SJSA1 (cell line): ENCODE results near the gene ERVFRD-1. TPM values are rescaled to one million over a fixed set of nuclear protein-coding genes. Genes with fewer than 3 reads are reported as not detected.

Experiments used
- DNase-seq, 2 experiments: peaks; one replicate each; pipeline ENCODE4 v3.0.0-alpha.2; 2015 to 2020; ENCODE audit warnings: low spot score in 2 of 2, low read depth in 1 of 2
- H3K27ac ChIP-seq: fragments of 250-450 bp; sonication (Bioruptor Pico); 2 replicates; pipeline ENCODE4 v1.5.1; 2020; ENCODE audit warnings: mild to moderate bottlenecking, moderate library complexity
- H3K27me3 ChIP-seq: fragments of 250-450 bp; sonication (Bioruptor Pico); replicated peaks from 2 replicates; pipeline ENCODE4 v1.5.1; 2020; ENCODE audit warnings: mild to moderate bottlenecking, moderate library complexity
- H3K36me3 ChIP-seq: fragments of 250-450 bp; sonication (Bioruptor Pico); 2 replicates; pipeline ENCODE4 v1.5.1; 2020; ENCODE audit warnings: mild to moderate bottlenecking
- H3K4me1 ChIP-seq: fragments of 250-450 bp; sonication (Bioruptor Pico); replicated peaks from 2 replicates; pipeline ENCODE4 v1.6.1; 2021; ENCODE audit warnings: mild to moderate bottlenecking
- H3K4me3 ChIP-seq: fragments of 250-450 bp; sonication (Bioruptor Pico); 2 replicates; pipeline ENCODE4 v1.5.1; 2020; ENCODE audit warnings: mild to moderate bottlenecking
- H3K9me3 ChIP-seq: fragments of 250-450 bp; sonication (Bioruptor Pico); replicated peaks from 2 replicates; pipeline ENCODE4 v1.5.1; 2020; ENCODE audit warnings: mild to moderate bottlenecking
- total RNA-seq: library from RNA; depleted of rRNA; stranded (reverse); fragments of >200 nt; shearing (Covaris generic); gene quantifications from 2 replicates; pipeline ENCODE4 v1.2.3, GENCODE V29; 2014

ERVFRD-1 gene
- total RNA-seq, 1 experiment from 2014 or later = not detected

DNA sequence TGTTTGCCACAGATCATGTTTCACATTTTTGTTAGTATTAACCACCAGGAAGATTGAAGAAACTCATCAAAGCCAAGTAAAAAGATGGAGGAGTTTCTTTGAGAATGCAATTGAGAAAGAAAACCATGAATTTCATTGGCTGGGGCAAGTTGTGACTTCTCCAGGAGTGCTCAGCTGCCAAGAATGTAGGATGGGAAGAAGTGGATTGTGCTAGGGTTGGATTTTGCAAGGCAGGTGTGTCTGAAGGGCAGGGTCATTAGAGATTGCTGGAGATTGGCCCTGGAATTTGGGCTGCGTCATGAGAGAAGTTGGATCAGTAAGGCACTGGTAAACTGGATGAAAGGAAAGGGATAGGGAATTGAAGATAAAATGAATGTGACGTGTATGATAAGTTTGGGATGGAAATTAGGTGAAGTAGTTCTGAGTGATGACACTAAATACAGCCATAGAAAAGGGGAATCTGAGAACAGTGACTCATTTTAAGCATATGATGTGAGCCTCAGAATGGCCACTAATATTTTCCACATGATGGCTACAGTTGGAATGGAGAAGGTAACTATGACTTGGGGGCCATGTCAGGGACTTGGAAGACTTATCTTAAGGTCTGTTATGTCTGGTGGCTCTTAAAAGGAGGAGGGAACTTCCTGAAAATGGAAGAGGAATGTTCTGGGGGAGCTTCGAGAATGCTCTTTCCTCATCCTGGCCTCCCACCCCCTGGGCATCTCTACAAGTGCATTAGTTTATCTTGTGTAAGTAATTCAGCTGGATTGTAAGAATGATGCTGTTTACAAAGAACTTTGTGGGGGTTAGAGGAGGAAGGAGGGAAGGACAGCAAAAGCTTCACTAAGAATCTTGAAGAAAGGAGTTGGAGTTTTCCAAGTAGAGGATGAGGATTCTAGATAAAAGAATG lies 27.8 kb upstream of the ERVFRD-1 start:
- peaks cover 33% of the 10 kb centered on the region for H3K4me1 ChIP-seq
- DNase-seq = peak in 1 of 2 experiments; percentile 21
- no peak overlapping the region for H3K4me3 ChIP-seq
- no peaks in the 10 kb centered on the region for H3K27me3 ChIP-seq
- no peak overlapping the region for H3K27ac ChIP-seq
- H3K36me3 ChIP-seq = peaks cover 17% of the 10 kb centered on the region
- H3K9me3 ChIP-seq = no peaks in the 10 kb centered on the region

DNA sequence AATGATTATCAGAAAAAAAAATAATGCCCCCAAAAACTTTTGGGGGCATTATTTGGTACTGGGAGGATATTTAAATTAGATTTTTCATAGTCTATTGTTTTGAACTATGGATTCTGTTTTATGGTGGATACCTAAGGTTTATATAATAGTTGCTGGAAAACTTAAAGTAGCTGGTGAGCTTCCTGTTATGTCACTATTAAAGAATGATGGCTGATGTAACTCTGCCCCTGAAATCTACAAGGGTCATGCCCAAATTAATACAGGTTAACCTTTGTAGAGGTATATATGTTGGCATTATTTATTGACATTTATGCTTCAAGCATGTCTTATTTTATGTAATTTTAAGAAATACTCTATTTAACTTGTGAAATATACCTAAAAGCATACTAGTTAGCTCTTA lies 25.3 kb upstream of the ERVFRD-1 start:
- H3K27me3 ChIP-seq = no peaks in the 10 kb centered on the region
- DNase-seq = no peak

DNA sequence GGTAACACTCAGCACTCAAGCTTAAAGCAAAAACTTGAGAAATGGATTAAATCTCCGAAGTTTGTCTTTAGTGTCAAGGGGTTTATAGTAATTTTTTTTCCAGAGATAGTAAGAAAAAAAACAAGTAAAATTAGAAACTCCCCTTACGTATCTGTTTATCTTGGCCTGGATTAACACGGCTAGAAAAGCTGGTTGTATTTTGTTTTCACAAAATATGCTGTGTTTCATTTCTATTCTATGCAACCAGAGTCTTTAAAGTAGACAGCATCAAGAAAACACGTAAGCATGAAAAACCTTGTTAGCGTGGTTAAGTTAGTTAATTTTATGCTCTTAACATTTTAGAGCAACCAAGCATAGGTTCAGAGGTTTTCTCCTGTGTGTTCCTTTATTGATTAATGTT lies 21.8 kb upstream of the ERVFRD-1 start:
- no peak overlapping the region for H3K4me3 ChIP-seq
- DNase-seq = no peak
- H3K9me3 ChIP-seq = no peaks in the 10 kb centered on the region
- H3K27ac ChIP-seq = no peak overlapping the region
- peaks cover 18% of the 10 kb centered on the region for H3K36me3 ChIP-seq
- no peaks in the 10 kb centered on the region for H3K27me3 ChIP-seq
- peaks cover 7% of the 10 kb centered on the region for H3K4me1 ChIP-seq

More for the DNA sequence above, 25.3 kb upstream of the ERVFRD-1 start:
- Histone ChIP-seq H3K36me3 (peaks cover 17% of the 10 kb centered on the region), H3K9me3 (no peaks in the 10 kb centered on the region), H3K27ac (no peak overlapping the region), H3K4me3 (no peak overlapping the region), H3K4me1 (peaks cover 22% of the 10 kb centered on the region)

DNA sequence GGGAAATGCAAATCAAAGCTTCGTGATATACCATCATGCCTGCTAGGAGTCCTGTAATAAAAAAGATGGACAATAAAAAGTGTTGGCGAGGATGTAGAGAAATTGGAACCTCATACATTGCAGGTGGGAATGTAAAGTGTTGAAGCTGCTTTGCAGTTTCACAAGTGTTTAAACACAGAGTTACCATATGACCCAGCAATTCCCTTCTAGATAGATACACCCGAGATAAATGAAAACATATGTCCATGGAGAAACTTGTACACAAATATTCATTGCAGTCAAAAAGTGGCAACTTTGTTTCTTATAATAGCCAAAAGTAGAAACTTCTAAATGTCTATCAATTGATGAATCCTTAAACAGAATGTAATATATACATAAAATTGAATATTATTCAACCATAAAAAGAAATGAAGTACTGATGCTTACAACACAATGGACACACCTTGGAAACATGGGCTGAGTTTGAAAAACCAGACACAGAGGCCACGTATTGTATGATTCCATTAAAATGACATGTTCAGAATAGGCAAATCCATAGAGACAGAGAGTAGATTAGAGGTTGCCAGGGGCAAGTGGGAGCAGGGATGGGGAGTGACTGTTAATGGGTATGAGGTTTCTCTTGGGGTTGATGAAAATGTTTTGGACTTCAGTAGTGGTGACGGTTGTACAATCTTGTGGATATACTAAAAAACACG lies 20.8 kb upstream of the ERVFRD-1 start:
- DNase-seq = no peak

DNA sequence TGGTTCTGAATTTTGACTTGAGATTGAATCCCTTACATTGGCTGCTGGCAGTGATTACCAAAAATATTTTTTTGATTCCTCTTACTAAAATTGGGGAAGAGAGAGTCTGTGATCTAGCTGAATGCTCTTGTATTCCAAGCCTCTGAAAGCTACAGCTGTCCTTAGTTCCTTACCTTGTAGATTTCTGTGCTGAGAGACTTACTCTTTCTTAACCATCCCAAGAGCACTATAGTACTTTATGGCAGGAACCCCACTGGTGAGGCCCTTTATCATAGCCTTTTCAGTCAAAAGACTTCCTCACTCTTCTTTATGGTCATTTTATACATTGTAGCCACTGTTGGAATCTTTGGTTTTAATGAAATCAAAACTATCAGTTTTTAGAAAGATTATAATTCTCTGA lies 19.1 kb upstream of the ERVFRD-1 start:
- no peak overlapping the region for H3K4me3 ChIP-seq
- DNase-seq = no peak
- H3K4me1 ChIP-seq = peaks cover 4% of the 10 kb centered on the region
- H3K36me3 ChIP-seq = peaks cover 22% of the 10 kb centered on the region
- no peaks in the 10 kb centered on the region for H3K9me3 ChIP-seq
- H3K27me3 ChIP-seq = no peaks in the 10 kb centered on the region
- H3K27ac ChIP-seq = no peak overlapping the region

More for the DNA sequence above, 20.8 kb upstream of the ERVFRD-1 start:
- Histone ChIP-seq H3K4me3 (no peak overlapping the region), H3K4me1 (peaks cover 5% of the 10 kb centered on the region), H3K36me3 (peaks cover 25% of the 10 kb centered on the region), H3K27ac (no peak overlapping the region), H3K9me3 (no peaks in the 10 kb centered on the region), H3K27me3 (no peaks in the 10 kb centered on the region)

DNA sequence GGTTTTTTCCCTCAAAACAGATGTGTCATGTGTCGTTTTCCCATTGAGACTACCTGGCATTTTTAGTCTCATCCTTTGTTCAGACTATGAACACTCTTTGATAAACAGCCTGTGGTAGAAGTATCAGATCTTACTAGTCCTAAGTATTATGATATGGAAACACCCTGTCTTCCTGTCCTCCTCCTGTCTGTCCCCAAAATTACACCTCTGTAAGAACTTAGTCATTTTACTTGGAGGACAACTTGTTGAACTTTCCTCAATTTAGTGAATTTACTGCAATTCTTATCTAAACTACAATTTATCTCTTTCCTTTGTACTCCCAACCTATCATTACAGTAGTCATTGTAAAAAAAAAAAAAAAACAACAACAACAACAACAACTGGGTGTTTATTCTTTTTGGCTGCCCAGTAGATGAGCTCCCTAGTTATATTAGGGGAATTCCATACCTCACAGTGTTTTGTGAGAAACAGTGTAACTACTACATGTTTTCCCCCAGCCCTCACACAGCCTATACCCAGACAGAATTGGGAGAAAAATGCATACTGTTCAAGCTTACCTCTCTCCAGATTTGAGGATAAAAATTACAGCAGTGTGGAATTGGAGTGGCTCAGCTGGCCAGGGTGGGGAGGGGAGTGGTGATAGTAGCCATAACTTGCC lies 18.5 kb upstream of the ERVFRD-1 start:
- peaks cover 4% of the 10 kb centered on the region for H3K4me1 ChIP-seq
- H3K27ac ChIP-seq = no peak overlapping the region
- H3K9me3 ChIP-seq = no peaks in the 10 kb centered on the region
- H3K4me3 ChIP-seq = no peak overlapping the region
- no peak for DNase-seq
- peaks cover 17% of the 10 kb centered on the region for H3K36me3 ChIP-seq
- no peaks in the 10 kb centered on the region for H3K27me3 ChIP-seq

DNA sequence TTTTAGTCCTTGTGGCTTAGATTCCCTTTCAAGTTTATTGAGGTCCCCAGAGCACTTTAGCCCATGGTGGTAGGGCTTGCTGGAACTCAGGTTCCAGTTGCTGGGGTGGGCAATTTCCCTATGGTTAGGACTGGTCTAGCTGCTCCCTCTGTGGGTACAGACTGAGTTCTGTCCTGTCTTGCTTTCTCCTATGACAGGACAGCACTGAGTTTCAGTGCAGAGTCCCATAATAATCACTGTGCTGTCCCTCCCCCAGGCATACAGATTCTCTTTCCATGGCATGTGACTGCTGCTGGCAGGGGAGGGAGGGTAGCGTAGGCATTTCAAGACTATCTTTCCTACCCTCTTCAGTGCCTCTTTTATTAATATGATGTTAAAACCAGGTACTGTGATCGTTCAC lies 17.1 kb upstream of the ERVFRD-1 start:
- peaks cover 4% of the 10 kb centered on the region for H3K4me1 ChIP-seq
- no peak for DNase-seq
- peaks cover 11% of the 10 kb centered on the region for H3K36me3 ChIP-seq
- H3K9me3 ChIP-seq = no peaks in the 10 kb centered on the region
- H3K27ac ChIP-seq = no peak overlapping the region
- no peak overlapping the region for H3K4me3 ChIP-seq
- H3K27me3 ChIP-seq = no peaks in the 10 kb centered on the region; the same call in 1 of the 2 replicates

DNA sequence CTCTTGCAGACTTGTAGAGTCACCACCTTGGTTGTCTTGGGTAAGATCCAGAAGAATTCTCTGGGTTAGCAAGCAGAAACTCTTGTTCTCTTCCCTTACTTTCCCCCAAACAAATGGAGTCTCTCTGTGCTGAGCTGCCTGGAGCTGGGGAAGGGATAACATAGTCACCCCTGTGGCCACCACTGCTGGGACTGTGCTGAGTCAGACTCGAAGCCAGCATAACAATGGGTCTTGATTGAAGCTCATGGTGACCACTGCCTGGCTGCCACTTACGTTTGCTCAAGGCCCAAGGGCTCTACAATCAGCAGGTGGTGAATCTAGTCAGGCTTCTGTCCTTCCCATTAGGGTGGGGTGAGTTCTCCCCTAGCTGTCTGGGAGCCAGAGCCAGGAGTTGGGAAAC lies 15.4 kb upstream of the ERVFRD-1 start:
- H3K36me3 ChIP-seq = peaks cover 11% of the 10 kb centered on the region
- DNase-seq = no peak

DNA sequence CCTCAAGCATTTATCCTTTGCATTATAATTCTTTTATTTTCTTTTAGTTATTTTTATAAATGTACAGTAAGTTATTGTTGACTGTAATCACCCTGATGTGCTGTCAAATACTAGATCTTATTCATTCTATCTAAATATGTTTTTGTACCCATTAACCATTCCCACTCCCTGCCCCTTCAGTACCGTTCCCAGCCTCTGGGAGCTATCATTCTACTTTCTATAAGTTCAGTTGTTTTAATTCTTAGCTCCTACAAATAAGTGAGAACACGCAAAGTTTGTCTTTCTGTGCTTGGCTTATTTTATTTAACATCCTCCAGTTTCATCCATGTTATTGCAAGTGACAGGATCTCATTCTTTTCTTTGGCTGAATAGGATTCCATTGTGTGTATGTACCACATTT lies 12.5 kb upstream of the ERVFRD-1 start:
- Histone ChIP-seq H3K36me3 (peaks cover 11% of the 10 kb centered on the region), H3K27me3 (no peaks in the 10 kb centered on the region; the same call in 1 of the 2 replicates), H3K4me3 (no peak overlapping the region), H3K4me1 (peaks cover 15% of the 10 kb centered on the region), H3K27ac (no peak overlapping the region), H3K9me3 (no peaks in the 10 kb centered on the region)
- no peak for DNase-seq

More for the DNA sequence above, 15.4 kb upstream of the ERVFRD-1 start:
- H3K27ac ChIP-seq = no peak overlapping the region
- no peaks in the 10 kb centered on the region; the same call in 1 of the 2 replicates for H3K27me3 ChIP-seq
- H3K4me3 ChIP-seq = no peak overlapping the region
- no peaks in the 10 kb centered on the region for H3K9me3 ChIP-seq
- H3K4me1 ChIP-seq = peaks cover 4% of the 10 kb centered on the region

DNA sequence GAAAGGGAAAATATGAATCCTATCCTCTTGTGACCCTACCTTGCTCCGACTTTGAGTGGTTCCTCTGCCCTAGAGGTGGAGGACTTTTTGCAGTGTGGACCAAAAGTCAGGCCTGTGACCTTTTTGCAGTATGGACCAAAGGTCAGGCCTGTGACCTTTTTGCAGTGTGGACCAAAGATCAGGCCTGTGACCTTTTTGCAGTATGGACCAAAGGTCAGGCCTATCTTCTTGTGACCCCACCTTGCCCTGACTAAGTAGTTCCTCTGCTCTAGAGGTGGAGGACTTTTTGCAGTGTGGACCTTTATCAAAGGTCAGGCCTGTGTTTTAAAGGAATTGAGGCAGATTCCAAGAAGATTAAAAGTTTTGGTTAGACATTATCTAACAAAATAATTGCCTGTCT lies 10.9 kb upstream of the ERVFRD-1 start:
- Histone ChIP-seq H3K9me3 (no peaks in the 10 kb centered on the region), H3K27me3 (no peaks in the 10 kb centered on the region; the same call in 1 of the 2 replicates), H3K4me3 (no peak overlapping the region), H3K36me3 (peaks cover 3% of the 10 kb centered on the region; the same call in 1 of the 2 replicates), H3K4me1 (peaks cover 15% of the 10 kb centered on the region), H3K27ac (no peak overlapping the region)
- DNase-seq = no peak

DNA sequence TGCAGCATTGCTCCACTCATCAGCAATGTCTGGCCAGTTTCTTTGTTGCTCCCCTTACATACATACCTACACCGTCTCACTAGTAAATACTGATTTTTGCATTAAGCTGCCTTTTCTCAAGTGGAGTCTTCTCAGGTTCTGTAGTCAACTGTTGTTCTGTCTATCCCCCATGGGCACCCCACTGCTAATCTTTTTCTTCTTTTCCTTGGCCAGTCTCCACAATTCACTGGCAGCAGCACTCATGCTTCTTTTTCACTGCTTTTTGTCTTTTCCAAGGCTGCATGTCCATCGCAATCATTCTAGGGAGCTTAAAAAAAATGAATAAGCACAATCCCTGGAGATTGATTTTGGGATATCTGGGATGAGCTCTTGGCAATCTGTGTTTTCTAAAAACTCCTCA lies 10.3 kb upstream of the ERVFRD-1 start:
- H3K4me3 ChIP-seq = no peak overlapping the region
- DNase-seq = no peak
- peaks cover 13% of the 10 kb centered on the region for H3K4me1 ChIP-seq
- no peak overlapping the region for H3K27ac ChIP-seq
- no peaks in the 10 kb centered on the region; the same call in 1 of the 2 replicates for H3K27me3 ChIP-seq
- H3K36me3 ChIP-seq = peaks cover 3% of the 10 kb centered on the region; the same call in 1 of the 2 replicates
- no peaks in the 10 kb centered on the region for H3K9me3 ChIP-seq

DNA sequence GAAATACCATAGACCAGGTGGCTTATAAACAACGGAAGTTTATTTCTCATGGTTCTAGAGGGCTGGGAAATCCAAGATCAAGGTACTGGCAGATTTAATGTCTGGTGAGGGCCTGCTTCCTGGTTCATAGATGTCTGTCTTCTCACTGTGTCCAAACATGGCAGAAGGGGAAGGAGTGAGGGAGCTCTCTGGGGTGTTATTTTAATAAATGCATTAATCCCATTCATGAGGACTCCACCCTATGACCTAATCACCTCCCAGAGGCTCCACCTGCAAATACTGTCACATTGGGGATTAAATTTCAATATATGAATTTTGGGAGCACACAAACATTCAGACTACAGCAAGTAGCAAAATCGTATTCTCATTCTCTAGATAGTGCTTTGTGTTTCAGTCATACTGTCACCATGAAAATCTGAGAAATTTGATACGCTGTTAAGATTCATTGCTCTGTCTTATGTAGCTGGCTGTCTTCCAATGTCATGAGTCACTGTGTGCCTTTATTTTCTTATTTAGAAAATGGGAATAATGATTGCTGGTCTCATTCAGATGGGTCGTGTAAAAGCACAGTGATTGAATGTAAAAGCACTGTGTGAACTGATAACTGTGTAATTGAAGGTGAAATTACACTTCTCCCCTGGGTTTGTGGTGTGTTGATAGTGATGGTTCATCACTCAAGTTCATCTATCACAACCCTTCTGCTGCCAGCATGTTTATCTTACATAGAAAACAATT lies 8.9 kb upstream of the ERVFRD-1 start:
- no peaks in the 10 kb centered on the region; the same call in 1 of the 2 replicates for H3K27me3 ChIP-seq
- peaks cover 10% of the 10 kb centered on the region for H3K4me1 ChIP-seq
- H3K9me3 ChIP-seq = no peaks in the 10 kb centered on the region
- H3K27ac ChIP-seq = 0 out of 2 replicates have a peak overlapping the region, but pooled peaks have one; percentile 1
- no peak overlapping the region for H3K4me3 ChIP-seq
- DNase-seq = peak in 1 of 2 experiments; percentile 48
- H3K36me3 ChIP-seq = no peaks in the 10 kb centered on the region
